Stimulated activated CD4-positive, alpha-beta T cell treated with anti-CD3 and anti-CD28 coated beads, Interleukin-12 subunit alpha, Interleukin-12 subunit beta, amount 100 ng/mL, for 48 hours (primary cell): ENCODE measurements around the gene SMC4.

Experiments
- DNase-seq, 3 donors: peaks; one replicate each; pipeline ENCODE4 v3.0.0-alpha.2; 2020; ENCODE audit warnings: low read depth in 2 of 3, low spot score in 1 of 3

The SMC4 gene

DNA sequence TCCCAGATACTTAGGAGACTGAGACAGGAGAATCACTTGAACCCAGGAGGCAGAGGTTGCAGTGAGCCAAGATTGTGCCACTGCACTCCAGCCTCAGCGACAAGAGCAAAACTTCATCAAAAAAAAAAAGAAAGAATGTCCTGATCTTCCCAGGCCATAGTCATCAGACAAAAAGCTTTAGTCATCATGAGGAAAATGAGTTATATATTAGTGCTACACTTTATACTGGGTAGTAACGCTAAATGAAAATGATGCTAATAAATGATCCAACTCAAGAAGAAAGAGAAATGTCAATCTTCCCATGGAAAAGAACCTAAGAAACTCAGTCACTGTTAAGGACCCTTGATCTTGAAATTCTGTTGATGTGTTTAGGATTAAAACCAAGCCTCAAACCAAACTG lies 76.4 kb downstream of the SMC4 start:
- no peak for DNase-seq

- no peak for DNase-seq
Observed at GRCh38 chr3:160477750-160478149, 78.3 kb downstream of the SMC4 start.

GRCh38 chr3:160478338-160478737 lies 78.9 kb downstream of the SMC4 start:
- DNase-seq: no peak

DNA sequence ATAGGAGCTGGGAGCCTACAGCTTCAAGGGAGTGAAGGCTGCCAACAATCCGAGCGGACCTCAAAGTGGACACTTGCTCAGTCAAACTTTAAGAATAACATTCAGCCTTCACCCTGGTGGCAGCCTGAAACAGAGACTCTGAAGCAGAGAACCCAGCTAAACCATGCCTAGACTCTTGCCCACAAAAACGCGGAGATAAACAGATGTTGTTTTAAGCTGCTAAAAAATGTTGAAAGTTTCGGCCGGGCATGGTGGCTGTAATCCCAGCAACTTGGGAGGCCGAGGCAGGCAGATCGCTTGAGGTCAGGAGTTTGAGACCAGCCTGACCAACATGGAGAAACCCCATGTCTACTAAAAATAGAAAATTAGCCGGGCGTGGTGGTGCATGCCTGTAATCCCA lies 79.9 kb downstream of the SMC4 start:
- DNase-seq: no peak

GRCh38 chr3:160480931-160481330 lies 81.5 kb downstream of the SMC4 start:
- DNase-seq: no peak

- no peak for DNase-seq
Observed at GRCh38 chr3:160481856-160482255, 82.4 kb downstream of the SMC4 start.

DNA sequence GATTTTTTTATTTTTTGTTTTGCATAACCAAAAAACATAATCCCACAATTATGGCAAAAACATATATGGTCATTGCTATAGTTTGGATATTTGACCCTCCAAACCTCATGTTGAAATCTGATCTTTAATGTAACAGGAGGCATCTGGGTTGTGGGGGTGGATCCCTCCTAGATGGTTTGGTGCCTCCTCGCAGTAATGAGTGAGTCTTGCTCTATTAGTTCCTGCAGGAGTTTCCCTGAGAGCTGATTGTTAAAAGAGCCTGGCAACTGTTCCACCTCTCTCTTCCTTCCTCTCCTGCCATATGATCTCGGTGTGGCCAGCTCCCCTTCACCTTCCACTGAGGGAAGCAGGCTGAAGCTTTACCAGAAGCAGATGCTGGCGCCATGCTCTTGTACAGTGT lies 83.3 kb downstream of the SMC4 start:
- no peak for DNase-seq
